ENCODE data around the gene C15orf39.

C15orf39 gene

DNA sequence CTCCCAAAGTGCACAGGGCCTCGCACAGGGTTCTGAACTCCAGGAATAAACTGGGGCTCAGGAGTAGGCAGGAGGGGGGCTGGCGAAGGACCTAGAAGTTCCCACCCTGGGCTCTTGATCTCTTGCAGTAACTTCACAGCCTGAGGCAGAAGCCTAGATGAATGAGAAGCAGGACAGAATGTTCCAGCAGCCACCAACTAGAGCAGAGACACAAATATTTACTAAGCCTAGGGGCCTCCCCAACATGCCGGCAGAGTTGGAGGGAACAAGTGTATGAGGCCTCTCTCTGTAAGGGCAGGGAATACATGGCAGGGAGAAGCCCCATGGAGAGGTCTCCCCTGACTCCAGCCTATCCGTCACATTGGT is 25.3 kb upstream of the C15orf39 start:
- H3K4me1 ChIP-seq (ENCODE audit: low read length): no peaks in the 10 kb centered on the region
- H4K20me1 ChIP-seq (ENCODE audit: insufficient read depth, low read length): no peaks in the 10 kb centered on the region
- no peaks in the 10 kb centered on the region for H3K9me3 ChIP-seq (ENCODE audit: insufficient read depth, low read length)
- H3K36me3 ChIP-seq (replicated peaks; ENCODE audit: low read depth, low read length): no peaks in the 10 kb centered on the region
- no peak overlapping the region for H3K27ac ChIP-seq (ENCODE audit: low read length)
- no peaks in the 10 kb centered on the region for H3K79me2 ChIP-seq (ENCODE audit: low read length)
- peaks cover 45% of the 10 kb centered on the region for H3K27me3 ChIP-seq (ENCODE audit: low read depth, low read length)
- TF ChIP-seq, protein P1, sequence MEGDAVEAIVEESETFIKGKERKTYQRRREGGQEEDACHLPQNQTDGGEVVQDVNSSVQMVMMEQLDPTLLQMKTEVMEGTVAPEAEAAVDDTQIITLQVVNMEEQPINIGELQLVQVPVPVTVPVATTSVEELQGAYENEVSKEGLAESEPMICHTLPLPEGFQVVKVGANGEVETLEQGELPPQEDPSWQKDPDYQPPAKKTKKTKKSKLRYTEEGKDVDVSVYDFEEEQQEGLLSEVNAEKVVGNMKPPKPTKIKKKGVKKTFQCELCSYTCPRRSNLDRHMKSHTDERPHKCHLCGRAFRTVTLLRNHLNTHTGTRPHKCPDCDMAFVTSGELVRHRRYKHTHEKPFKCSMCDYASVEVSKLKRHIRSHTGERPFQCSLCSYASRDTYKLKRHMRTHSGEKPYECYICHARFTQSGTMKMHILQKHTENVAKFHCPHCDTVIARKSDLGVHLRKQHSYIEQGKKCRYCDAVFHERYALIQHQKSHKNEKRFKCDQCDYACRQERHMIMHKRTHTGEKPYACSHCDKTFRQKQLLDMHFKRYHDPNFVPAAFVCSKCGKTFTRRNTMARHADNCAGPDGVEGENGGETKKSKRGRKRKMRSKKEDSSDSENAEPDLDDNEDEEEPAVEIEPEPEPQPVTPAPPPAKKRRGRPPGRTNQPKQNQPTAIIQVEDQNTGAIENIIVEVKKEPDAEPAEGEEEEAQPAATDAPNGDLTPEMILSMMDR (IDR thresholded peaks at IDR 0.05; ENCODE audit: low read depth, low read length): no peak
- TF ChIP-seq EZH2phosphoT487 (IDR thresholded peaks at IDR 0.05; ENCODE audit: low read depth): no peak
- H2AFZ ChIP-seq (ENCODE audit: low read depth, low read length): no peak overlapping the region
- no peak overlapping the region for H3K9ac ChIP-seq (ENCODE audit: low read length)
- no peak overlapping the region for H3K4me3 ChIP-seq (ENCODE audit: low read length)
- no peak overlapping the region for H3K4me2 ChIP-seq (ENCODE audit: low read length)

DNA sequence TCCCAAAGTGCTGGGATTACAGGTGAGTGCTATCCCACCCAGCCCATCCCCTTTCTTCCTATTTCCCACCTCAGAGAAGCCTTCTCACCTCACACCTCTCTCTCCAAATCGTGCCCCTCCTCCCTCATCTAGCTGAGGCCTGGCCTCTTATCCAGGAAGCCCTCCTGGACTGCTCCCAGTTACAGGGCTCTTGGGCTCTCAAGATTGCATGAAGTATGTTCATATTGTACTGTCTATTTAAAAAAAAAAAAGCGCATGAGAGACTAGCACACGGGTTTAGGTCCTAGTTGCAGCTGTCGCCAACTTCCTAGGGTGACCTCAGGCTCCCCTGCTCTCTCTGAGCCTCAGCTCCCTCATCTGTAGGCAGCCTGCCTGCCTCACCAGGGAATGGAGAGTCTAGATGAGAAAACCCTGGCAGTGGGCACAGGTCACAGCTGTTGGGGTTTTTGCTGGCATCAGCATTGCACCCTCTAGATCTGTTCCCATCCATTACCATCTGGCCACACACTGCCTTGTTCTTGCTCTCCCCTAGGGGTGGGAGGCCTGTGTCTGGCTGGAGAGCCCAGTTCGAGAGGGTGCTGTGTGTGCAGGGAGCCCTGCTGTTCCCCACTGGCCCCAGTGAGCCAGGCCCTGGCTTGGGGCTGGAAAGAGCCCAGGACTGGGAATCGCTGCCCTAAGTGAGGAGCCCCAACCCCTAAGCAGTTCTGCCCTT is 24.2 kb upstream of the C15orf39 start:
- H3K79me2 ChIP-seq (ENCODE audit: low read length): no peaks in the 10 kb centered on the region
- no peak overlapping the region for H3K27ac ChIP-seq (ENCODE audit: low read length)
- H3K27me3 ChIP-seq (ENCODE audit: low read depth, low read length): peaks cover 45% of the 10 kb centered on the region
- no peaks in the 10 kb centered on the region for H3K4me1 ChIP-seq (ENCODE audit: low read length)
- no peak for TF ChIP-seq EZH2phosphoT487 (IDR thresholded peaks at IDR 0.05; ENCODE audit: low read depth)
- TF ChIP-seq, protein P1 (IDR thresholded peaks at IDR 0.05; ENCODE audit: low read depth, low read length): no peak
- no peaks in the 10 kb centered on the region for H3K9me3 ChIP-seq (ENCODE audit: insufficient read depth, low read length)
- H3K4me3 ChIP-seq (ENCODE audit: low read length): no peak overlapping the region
- H3K9ac ChIP-seq (ENCODE audit: low read length): no peak overlapping the region
- no peak overlapping the region for H2AFZ ChIP-seq (ENCODE audit: low read depth, low read length)
- no peaks in the 10 kb centered on the region for H3K36me3 ChIP-seq (replicated peaks; ENCODE audit: low read depth, low read length)
- no peaks in the 10 kb centered on the region for H4K20me1 ChIP-seq (ENCODE audit: insufficient read depth, low read length)
- H3K4me2 ChIP-seq (ENCODE audit: low read length): no peak overlapping the region

DNA sequence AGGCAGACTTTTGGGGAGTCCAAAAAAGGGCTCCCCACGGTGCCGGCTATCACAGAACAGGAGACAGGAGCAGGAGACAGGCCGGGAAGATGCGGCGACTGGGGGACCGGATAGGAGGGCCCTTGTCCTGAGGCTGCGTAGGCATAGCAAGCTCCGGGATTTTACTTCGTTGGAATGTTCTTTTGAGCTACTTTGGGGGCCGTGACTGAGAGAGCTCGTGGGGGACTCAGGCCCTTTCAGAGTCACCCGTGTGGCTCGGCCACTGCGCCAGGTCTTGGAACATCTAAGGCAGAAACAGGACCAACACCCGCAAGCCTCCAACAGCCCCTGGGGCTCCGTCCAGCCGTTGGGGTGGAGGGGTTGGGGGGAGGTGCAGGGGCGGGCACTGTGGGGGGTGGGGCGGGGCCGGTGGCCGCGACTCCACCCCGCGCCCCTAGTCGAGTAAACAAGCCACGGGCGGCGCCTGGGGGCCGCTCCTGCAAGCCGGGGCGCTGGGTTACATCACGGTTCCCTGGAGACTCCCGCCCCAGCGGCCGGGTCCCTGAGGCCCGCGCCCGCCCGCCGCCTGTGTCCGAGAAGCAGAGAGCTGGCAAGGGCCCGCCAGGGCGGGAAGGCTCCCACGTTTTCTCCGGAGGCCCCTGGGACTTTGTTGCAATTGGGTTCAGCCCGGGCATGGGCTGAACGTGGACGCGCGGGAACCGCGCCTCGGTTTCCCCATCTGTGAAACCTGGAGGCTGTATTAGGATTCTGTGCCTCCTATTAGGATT is 23.3 kb upstream of the C15orf39 start:
- no peaks in the 10 kb centered on the region for H3K36me3 ChIP-seq (replicated peaks; ENCODE audit: low read depth, low read length)
- no peak overlapping the region for H3K4me3 ChIP-seq (ENCODE audit: low read length)
- H3K27me3 ChIP-seq (ENCODE audit: low read depth, low read length): peaks cover 44% of the 10 kb centered on the region
- no peaks in the 10 kb centered on the region for H3K79me2 ChIP-seq (ENCODE audit: low read length)
- H3K4me2 ChIP-seq (ENCODE audit: low read length): no peak overlapping the region
- TF ChIP-seq, protein P1 (IDR thresholded peaks at IDR 0.05; ENCODE audit: low read depth, low read length): no peak
- no peak for TF ChIP-seq EZH2phosphoT487 (IDR thresholded peaks at IDR 0.05; ENCODE audit: low read depth)
- no peak overlapping the region for H2AFZ ChIP-seq (ENCODE audit: low read depth, low read length)
- no peak overlapping the region for H3K9ac ChIP-seq (ENCODE audit: low read length)
- H3K27ac ChIP-seq (ENCODE audit: low read length): no peak overlapping the region
- no peaks in the 10 kb centered on the region for H4K20me1 ChIP-seq (ENCODE audit: insufficient read depth, low read length)
- H3K4me1 ChIP-seq (ENCODE audit: low read length): no peaks in the 10 kb centered on the region
- H3K9me3 ChIP-seq (ENCODE audit: insufficient read depth, low read length): no peaks in the 10 kb centered on the region

DNA sequence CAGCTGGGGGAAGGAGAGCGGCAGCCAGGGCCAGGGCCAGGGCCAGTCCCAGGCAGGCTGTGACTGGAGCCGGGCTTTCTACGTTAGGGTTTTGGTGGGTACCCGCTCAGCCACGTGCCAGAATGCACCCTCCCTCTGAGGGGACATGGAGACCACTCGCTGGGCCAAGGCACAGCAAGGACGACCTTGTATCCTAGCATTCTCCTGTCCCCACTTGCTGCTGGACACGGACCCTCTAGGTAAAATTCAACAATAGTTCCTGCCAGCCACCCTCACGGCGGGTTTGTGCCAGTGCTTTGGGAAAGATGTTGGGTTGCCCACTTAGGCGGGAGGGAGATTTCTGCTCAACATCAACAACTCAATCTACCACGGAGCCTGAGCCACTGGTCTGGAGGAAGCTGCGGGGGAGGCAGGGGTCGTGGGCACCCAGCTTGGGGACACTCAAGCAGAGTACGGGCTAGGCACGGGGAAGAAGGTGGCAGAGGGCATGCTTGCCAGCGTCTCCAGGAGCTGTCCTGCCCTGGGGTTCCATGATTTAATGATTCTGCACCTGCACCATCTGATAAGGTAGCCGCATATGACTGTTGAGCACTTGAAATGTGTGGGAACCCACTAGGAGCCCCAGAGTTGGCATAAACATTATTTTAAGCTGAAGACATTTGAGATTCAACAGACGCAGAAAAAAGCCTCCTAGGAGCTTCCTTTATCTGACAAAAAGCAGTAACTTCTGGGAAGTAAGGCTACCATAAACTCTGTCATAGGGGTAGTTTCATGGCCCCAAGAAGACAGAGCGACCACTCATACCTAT is 22.5 kb upstream of the C15orf39 start:
- no peak overlapping the region for H3K4me2 ChIP-seq (ENCODE audit: low read length)
- no peak overlapping the region for H2AFZ ChIP-seq (ENCODE audit: low read depth, low read length)
- no peak overlapping the region for H3K27ac ChIP-seq (ENCODE audit: low read length)
- H3K9ac ChIP-seq (ENCODE audit: low read length): no peak overlapping the region
- TF ChIP-seq, protein P1 (IDR thresholded peaks at IDR 0.05; ENCODE audit: low read depth, low read length): no peak
- TF ChIP-seq EZH2phosphoT487 (IDR thresholded peaks at IDR 0.05; ENCODE audit: low read depth): no peak
- no peaks in the 10 kb centered on the region for H4K20me1 ChIP-seq (ENCODE audit: insufficient read depth, low read length)
- H3K79me2 ChIP-seq (ENCODE audit: low read length): no peaks in the 10 kb centered on the region
- no peak overlapping the region for H3K4me3 ChIP-seq (ENCODE audit: low read length)
- H3K27me3 ChIP-seq (ENCODE audit: low read depth, low read length): peaks cover 44% of the 10 kb centered on the region
- no peaks in the 10 kb centered on the region for H3K4me1 ChIP-seq (ENCODE audit: low read length)
- no peaks in the 10 kb centered on the region for H3K9me3 ChIP-seq (ENCODE audit: insufficient read depth, low read length)
- H3K36me3 ChIP-seq (replicated peaks; ENCODE audit: low read depth, low read length): no peaks in the 10 kb centered on the region

Data from OCI-LY3 (cell line).